ENCODE data around the gene TPO. TPM values are rescaled to one million over a fixed set of nuclear protein-coding genes. Genes with fewer than 3 reads are reported as not detected.

TPO gene
- total RNA-seq, 1 donor: not detected

GRCh38 chr2:1418566-1418965 lies 5.3 kb downstream of the TPO start:
- no peak for DNase-seq (ENCODE audit: low read depth)
- TF ChIP-seq CTCF (IDR thresholded peaks at IDR 0.05; ENCODE audit: insufficient read depth, low read depth, low read length): no peak
- H3K4me3 ChIP-seq (ENCODE audit: low read depth, low read length): no peak overlapping the region

- H3K4me3 ChIP-seq (ENCODE audit: low read depth, low read length): no peak overlapping the region
- DNase-seq (ENCODE audit: low read depth): no peak
- TF ChIP-seq CTCF (IDR thresholded peaks at IDR 0.05; ENCODE audit: insufficient read depth, low read depth, low read length): no peak
Observed at GRCh38 chr2:1420746-1421480, 7.7 kb downstream of the TPO start.

DNA sequence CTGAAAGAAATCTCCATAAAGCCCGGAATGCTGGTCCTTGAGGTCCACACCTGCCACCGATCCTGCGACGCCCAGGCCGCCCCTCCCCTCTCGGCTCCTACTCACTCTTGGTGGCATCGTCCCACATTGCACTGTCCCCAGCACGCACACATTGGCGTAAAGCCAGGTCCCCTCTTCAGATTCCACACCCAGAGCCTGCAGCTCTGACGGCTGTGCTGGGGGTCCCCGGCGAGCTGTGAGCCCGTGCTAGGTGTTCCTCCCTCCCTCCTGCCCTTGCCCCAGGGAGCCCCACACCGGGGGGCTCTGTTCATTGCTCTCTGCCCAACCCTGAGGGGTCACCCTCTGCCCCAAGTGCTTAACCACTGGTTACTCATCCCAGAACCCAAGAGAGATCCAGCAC lies 8.5 kb downstream of the TPO start:
- H3K4me3 ChIP-seq (ENCODE audit: low read depth, low read length): no peak overlapping the region
- TF ChIP-seq CTCF (IDR thresholded peaks at IDR 0.05; ENCODE audit: insufficient read depth, low read depth, low read length): no peak
- no peak for DNase-seq (ENCODE audit: low read depth)

- TF ChIP-seq CTCF (IDR thresholded peaks at IDR 0.05; ENCODE audit: insufficient read depth, low read depth, low read length): no peak
- no peak for DNase-seq (ENCODE audit: low read depth)
- H3K4me3 ChIP-seq (ENCODE audit: low read depth, low read length): no peak overlapping the region
Observed at GRCh38 chr2:1422131-1422530, 8.9 kb downstream of the TPO start.

GRCh38 chr2:1422716-1423285 lies 9.5 kb downstream of the TPO start:
- no peak for TF ChIP-seq CTCF (IDR thresholded peaks at IDR 0.05; ENCODE audit: insufficient read depth, low read depth, low read length)
- no peak overlapping the region for H3K4me3 ChIP-seq (ENCODE audit: low read depth, low read length)
- DNase-seq (ENCODE audit: low read depth): no peak

DNA sequence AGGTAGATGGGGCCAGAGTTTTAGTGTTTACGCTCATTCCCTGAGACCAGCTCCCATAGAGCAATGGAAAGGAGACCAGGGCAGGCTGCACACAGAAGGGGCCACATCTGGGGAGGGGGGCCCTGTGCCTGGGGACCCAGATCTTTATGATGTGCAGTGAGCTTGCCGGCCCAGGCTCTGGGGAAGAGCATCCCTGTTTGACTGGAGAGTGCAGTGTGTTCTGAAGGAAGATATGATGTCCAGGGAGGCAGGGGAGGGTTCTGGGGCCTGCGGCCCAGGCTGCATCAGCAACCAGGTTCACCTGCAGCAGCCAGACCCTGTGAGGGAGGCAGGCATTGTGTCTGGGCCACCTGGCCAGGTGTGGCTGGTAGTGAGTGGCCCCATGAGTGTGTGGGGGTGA lies 13.8 kb downstream of the TPO start:
- DNase-seq (ENCODE audit: low read depth): no peak
- no peak for TF ChIP-seq CTCF (IDR thresholded peaks at IDR 0.05; ENCODE audit: insufficient read depth, low read depth, low read length)
- H3K4me3 ChIP-seq (ENCODE audit: low read depth, low read length): no peak overlapping the region
